ENCODE measurements around the gene CXCL16.
"Not testable (repeated sequence)": the region's sequence is repeated elsewhere in the genome, so short reads cannot be mapped to it uniquely, and the experiment has no call there.

The CXCL16 gene

GRCh38 chr17:4720787-4721186 is 18.9 kb downstream of the CXCL16 start:
- DNase-seq, result no peak

DNA sequence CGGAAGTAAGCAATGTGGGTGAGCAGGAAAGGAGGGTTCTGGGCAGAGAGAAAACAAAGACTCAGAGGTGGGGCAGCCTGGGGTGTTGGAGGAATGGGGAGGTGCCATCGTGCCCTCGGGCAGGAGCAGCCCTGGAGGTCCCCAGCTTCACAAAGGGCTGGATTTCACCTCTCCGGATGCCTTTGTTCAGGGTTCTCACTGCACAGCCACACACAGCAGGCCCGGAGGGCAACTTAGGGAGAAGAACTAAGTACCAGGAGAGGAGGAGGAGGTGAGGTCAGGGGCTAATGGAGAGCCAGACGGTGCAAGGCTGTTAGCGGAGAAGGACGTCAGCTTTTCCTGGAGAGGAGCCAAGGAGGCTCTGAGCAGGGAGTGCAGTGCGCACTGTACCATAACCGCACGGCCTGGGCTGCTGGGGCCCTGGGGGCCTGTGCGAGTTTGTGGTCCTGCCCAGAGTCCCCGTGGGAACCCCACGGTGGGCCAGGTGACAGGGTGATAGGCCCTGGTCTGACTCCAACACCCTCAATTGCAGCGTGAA is 20.0 kb downstream of the CXCL16 start:
- DNase-seq, result no peak

DNA sequence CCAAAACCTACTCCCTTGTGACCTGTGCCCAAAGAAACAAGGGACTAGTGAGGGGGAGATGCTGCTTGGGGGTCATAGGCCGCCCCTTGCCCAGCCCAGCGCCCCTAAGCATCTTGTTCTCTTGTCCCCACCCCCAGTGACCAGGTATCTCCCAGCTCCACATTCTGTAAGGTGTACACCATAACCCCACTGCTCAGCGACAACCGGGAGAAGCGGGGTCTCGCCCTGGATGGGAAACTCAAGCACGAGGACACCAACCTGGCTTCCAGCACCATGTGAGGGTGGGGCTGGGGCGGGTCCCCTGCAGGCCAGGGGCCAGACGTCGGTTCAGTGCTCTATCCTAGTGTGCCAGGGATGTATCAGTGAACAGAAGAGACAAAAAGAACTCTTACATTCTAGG is 20.6 kb downstream of the CXCL16 start:
- no peak for DNase-seq

DNA sequence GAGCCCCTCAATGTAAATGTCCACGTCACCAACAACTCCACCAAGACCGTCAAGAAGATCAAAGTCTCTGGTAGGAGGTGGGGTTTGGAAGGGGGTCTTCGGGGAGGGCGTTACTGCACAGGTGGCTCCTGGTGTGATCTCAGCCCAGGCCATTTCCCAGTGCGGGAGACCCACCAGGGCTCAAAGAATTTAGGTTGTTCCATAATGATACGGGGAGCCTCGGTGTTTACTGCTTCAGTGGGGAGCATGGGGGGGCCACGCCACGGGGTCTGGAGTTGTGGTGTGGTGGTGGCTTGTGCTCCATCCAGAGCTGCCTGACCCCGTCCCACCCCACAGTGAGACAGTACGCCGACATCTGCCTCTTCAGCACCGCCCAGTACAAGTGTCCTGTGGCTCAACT is 21.5 kb downstream of the CXCL16 start:
- DNase-seq, result no peak

DNA sequence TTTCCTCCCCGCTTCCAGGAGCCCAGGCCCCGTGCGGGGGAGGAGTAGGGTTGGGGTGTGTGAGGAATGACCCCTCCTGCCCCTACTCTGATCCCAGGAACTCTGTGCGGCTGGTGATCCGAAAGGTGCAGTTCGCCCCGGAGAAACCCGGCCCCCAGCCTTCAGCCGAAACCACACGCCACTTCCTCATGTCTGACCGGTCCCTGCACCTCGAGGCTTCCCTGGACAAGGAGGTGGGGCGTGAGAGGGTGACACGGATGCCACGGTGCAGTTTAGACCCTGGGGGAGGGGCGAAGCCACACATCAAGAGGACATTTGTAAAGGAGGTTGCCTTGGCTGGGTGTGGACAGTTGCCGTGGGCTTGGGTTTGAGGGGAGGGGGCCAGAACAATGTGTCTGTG is 21.9 kb downstream of the CXCL16 start:
- DNase-seq, result no peak

- no peak for DNase-seq
These were observed 23.6 kb downstream of the CXCL16 start for GRCh38 chr17:4716081-4716480.

DNA sequence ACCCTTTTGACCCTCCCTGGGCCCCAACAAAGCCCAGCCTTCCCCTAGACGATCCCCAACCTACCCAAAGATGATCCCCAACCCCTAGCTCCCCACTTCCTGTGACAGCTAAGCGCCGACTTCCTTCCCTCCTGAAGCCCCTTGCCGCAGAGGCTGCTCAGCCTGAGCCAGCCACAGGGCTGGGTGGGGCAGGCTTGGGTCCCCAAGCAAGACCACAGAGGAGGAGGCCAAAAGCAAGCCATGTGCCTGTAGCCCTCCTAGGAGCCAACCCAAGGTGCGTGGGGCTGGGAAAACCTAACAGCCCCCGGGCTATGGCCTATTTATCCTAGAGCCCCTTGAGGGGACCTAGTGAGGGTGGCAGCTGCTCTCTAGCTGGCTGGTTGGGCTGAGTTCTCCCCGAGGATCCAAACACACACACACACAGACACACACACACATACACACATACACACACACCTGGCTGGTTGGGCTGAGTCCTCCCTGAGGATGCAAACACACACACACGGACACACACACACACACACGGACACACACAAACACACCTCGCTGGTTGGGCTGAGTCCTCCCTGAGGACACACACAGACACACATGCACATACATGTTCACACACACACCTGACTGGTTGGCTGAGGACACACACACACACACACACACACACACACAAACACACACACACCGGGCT is 24.5 kb downstream of the CXCL16 start:
- peak in 1 of 2 experiments; percentile 28 for DNase-seq

DNA sequence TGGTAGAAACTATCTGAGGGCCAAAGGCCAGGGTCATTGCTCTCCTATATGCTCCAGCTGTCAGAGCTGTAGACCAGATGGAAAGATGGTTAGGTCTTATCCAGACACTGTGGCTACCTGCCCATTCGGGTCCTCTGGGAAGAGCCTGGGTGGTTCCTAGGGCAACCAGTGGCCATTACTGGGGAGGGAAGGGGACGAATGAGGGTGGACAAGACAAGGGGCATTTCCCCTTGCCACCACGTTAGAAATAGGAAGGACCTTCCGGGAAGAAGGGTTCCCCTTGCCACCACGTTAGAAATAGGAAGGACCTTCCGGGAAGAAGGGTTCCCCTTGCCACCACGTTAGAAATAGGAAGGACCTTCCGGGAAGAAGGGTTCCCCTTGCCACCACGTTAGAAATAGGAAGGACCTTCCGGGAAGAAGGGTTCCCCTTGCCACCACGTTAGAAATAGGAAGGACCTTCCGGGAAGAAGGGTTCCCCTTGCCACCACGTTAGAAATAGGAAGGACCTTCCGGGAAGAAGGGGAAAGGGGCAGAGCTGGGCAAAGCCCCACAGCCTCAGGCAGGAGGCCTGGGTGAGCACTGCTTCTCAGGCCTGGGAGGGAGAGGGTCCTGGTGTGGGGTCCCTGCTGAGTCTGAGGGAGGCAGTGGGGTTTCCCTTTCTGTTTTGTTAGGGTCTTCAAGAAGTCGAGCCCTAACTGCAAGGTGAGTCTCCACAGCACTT is 25.2 kb downstream of the CXCL16 start:
- not testable (repeated sequence) for DNase-seq

GRCh38 chr17:4712526-4712925 is 27.2 kb downstream of the CXCL16 start:
- no peak for DNase-seq

DNA sequence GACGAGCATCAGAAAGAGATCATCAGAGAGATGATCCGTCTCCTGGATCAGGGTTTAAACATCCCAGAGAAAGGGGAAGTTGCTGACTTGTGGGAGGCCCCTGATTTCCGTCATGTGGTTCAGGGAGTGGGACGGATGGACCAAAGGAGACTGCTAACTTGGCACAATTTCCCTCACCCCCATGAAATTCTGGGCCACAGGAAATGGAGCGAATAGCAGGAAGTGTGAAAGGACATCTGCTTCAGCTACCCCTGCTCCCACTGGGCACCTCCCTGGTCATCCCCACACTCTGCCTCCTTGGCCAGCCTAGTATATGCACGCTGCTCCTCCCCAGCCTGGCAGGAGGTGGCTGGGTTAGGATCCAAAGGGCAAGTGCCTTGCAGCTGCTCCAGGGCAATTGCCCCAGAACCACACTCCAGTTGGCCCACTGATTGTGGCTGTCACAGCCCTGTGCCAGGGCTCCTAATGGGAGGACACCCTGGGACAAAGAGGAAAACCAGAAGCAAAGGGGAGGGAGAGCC is 28.0 kb downstream of the CXCL16 start:
- DNase-seq, result no peak

GRCh38 chr17:4710693-4711634 is 28.8 kb downstream of the CXCL16 start:
- peak; percentile 28 to 46 for DNase-seq

GRCh38 chr17:4709794-4710692 is 29.7 kb downstream of the CXCL16 start, which contains the start of gene ARRB2:
TSS of gene ARRB2 (plus strand) at chr17:4710632. CDS start at chr17:4710722, 90 bp downstream.
- peak; percentile 98 to 99 for DNase-seq

DNA sequence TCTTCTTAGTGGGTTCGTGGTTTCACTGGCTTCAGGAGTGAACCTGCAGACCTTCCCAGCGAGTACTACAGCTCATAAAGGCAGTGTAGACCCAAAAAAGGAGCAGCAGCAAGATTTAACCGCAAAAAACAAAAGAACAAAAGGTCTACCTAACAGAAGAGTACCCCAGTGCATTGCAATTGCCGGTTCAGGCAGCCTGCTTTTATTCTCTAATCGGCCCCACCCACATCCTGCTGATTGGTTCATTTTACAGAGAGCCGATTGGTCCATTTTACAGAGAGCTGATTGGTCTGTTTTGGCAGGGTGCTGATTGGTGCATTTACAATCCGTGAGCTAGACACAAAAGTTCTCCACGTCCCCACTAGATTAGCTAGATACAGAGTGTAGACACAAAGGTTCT is 31.3 kb downstream of the CXCL16 start:
- peak; percentile 18 to 46 for DNase-seq

DNA sequence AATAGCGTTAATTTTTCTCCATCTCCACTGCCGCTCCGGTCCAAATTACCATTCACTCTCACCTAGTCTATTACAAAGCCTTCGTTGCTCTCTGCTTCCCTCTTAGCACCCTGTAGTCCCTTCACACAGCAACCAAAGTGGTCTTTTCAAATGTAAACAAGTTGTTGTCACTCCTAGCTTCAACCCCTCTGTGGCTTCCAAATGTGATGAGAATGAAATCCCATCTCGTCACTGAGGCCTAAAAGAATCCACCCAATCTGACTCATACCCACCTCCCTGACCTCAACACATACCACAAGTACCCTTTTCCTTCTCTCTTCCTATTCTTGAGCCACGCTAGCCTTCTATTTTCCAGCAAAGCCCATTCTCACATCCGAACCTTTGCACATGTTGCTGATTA is 33.6 kb downstream of the CXCL16 start:
- DNase-seq, result no peak

GRCh38 chr17:4704991-4705390 is 34.7 kb downstream of the CXCL16 start:
- DNase-seq, result no peak

DNA sequence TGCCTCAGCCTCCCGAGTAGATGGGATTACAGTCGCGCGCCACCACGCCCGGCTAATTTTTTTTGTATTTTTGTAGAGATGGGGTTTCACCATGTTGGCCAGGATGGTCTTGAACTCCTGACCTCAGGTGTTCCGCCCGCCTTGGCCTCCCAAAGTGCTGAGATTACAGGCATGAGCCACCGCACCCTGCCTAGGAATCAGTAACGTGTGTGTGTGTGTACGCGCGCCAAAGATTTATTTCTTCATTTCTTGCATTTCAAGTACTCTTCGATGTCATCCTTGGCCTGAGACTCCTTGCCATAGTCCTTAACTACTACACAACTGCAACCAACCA is 35.2 kb downstream of the CXCL16 start:
- DNase-seq, result not testable (repeated sequence)

DNA sequence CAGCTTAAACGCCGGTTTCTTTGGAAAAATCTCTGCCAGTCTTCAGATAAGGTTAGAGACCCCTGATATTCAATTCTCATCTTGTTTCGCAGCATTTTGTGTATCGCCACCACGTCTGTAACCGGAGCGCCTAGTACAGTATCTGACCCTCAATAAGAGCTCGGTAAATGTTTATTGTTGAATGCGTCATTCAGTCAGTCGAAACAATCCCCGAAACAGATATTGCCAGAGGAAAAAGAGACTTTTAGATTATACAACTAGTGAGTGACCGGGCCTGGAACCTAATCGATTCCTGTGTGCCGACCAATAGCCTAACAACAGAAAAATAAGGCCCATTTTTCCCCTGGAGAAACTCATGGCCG is 36.4 kb downstream of the CXCL16 start:
- DNase-seq, result no peak

DNA sequence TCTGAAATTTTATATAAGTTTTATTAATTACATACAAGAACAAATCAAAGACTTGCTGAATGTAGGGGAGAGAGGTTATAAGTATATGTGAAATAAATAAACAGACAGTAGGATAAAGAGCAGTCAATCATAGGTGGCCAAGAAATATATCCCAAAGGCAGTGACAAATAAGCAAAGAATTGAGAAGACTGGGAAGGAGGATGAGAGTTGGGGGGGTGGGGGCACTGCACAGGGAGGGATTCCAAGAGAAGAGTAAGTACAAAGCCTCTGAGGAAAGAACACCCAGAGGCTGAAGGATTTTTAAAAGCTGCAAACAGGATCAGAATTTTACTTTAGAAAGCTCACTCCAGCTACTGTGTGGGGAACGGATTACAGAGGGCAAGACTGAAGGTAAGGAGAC is 38.6 kb downstream of the CXCL16 start:
- no peak for DNase-seq

- DNase-seq, result not testable (repeated sequence)
These were observed 40.2 kb downstream of the CXCL16 start for GRCh38 chr17:4699401-4700056.

GRCh38 chr17:4696437-4696805 is 43.3 kb downstream of the CXCL16 start:
- DNase-seq, result no peak

DNA sequence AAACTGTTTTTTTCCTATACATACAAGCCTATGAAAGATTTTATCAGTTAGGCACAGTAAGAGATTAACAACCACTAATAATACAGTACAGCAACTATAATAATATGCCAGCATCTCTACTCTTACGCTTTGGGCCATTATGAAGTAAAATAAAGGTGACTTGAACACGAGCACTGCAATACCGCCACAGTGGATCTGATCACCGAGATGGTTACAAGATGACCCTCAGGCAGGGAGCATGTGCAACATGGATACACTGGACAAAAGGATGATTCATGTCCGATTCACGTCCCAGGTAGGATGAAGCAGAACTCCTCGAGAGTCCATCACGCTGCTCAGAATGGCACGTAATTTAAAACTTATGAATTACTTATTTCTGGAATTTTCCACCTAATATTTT is 46.3 kb downstream of the CXCL16 start:
- DNase-seq, result no peak

All from stimulated activated CD4-positive, alpha-beta T cell treated with anti-CD3 and anti-CD28 coated beads, Interleukin-4, amount 100 ng/mL, for 4 hours (primary cell).